ENCODE measurements around the gene TNFSF10.

TNFSF10 gene

GRCh38 chr3:172546105-172546504 lies 22.9 kb upstream of the TNFSF10 start:
- TF ChIP-seq ZNF565 (CRISPR knock-in tag; conservative IDR thresholded peaks at IDR 0.05; ENCODE audit: low read depth) (no peak), SNAI2 (CRISPR knock-in tag; IDR thresholded peaks at IDR 0.05) (no peak), TCF4 (CRISPR knock-in tag; IDR thresholded peaks at IDR 0.05; ENCODE audit: borderline replicate concordance) (no peak), ARNTL (CRISPR knock-in tag; IDR thresholded peaks at IDR 0.05; ENCODE audit: borderline replicate concordance, low read depth) (no peak), RARB (CRISPR knock-in tag; IDR thresholded peaks at IDR 0.05) (no peak), CSRNP3 (CRISPR knock-in tag; IDR thresholded peaks at IDR 0.05) (no peak), ZFP3 (CRISPR knock-in tag; IDR thresholded peaks at IDR 0.05) (no peak), ZNF8 (CRISPR knock-in tag; IDR thresholded peaks at IDR 0.05) (no peak), ISL1 (CRISPR knock-in tag; IDR thresholded peaks at IDR 0.05) (no peak), CSDC2 (CRISPR knock-in tag; IDR thresholded peaks at IDR 0.05) (no peak), OSR1 (CRISPR knock-in tag; IDR thresholded peaks at IDR 0.05) (no peak)
- TF ChIP-seq, protein P1, sequence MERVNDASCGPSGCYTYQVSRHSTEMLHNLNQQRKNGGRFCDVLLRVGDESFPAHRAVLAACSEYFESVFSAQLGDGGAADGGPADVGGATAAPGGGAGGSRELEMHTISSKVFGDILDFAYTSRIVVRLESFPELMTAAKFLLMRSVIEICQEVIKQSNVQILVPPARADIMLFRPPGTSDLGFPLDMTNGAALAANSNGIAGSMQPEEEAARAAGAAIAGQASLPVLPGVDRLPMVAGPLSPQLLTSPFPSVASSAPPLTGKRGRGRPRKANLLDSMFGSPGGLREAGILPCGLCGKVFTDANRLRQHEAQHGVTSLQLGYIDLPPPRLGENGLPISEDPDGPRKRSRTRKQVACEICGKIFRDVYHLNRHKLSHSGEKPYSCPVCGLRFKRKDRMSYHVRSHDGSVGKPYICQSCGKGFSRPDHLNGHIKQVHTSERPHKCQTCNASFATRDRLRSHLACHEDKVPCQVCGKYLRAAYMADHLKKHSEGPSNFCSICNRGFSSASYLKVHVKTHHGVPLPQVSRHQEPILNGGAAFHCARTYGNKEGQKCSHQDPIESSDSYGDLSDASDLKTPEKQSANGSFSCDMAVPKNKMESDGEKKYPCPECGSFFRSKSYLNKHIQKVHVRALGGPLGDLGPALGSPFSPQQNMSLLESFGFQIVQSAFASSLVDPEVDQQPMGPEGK (CRISPR knock-in tag; IDR thresholded peaks at IDR 0.05; ENCODE audit: borderline replicate concordance): no peak
- TF ChIP-seq, protein P2, sequence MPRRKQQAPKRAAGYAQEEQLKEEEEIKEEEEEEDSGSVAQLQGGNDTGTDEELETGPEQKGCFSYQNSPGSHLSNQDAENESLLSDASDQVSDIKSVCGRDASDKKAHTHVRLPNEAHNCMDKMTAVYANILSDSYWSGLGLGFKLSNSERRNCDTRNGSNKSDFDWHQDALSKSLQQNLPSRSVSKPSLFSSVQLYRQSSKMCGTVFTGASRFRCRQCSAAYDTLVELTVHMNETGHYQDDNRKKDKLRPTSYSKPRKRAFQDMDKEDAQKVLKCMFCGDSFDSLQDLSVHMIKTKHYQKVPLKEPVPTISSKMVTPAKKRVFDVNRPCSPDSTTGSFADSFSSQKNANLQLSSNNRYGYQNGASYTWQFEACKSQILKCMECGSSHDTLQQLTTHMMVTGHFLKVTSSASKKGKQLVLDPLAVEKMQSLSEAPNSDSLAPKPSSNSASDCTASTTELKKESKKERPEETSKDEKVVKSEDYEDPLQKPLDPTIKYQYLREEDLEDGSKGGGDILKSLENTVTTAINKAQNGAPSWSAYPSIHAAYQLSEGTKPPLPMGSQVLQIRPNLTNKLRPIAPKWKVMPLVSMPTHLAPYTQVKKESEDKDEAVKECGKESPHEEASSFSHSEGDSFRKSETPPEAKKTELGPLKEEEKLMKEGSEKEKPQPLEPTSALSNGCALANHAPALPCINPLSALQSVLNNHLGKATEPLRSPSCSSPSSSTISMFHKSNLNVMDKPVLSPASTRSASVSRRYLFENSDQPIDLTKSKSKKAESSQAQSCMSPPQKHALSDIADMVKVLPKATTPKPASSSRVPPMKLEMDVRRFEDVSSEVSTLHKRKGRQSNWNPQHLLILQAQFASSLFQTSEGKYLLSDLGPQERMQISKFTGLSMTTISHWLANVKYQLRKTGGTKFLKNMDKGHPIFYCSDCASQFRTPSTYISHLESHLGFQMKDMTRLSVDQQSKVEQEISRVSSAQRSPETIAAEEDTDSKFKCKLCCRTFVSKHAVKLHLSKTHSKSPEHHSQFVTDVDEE (CRISPR knock-in tag; IDR thresholded peaks at IDR 0.05): no peak
- no peak for ATAC-seq

GRCh38 chr3:172544404-172544803 lies 21.2 kb upstream of the TNFSF10 start:
- ATAC-seq: no peak

DNA sequence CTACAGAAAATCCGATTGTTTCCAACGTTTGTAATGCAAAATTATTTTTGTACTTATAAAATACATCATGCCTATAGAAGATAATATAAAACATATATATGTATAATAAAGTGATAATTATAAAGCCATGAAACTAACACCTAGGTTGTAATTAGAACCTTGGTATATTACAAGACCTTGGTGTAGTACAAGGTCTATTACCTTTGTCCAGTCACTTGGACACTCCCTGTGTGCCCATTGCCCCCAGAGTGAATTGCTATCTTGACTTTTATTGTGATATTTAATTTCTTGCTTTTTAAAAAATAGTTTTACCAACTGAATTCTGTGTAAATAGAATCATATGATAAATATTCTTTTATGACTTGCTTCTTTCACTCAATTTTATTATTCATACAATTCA lies 20.7 kb upstream of the TNFSF10 start:
- ATAC-seq: no peak
- TF ChIP-seq ZNF565 (CRISPR knock-in tag; conservative IDR thresholded peaks at IDR 0.05; ENCODE audit: low read depth) (no peak), ZFP30 (CRISPR knock-in tag; IDR thresholded peaks at IDR 0.05) (no peak), TOX (CRISPR knock-in tag; IDR thresholded peaks at IDR 0.05; ENCODE audit: borderline replicate concordance) (no peak), TCF4 (CRISPR knock-in tag; IDR thresholded peaks at IDR 0.05; ENCODE audit: borderline replicate concordance) (no peak), SNAI2 (CRISPR knock-in tag; IDR thresholded peaks at IDR 0.05) (no peak), CSDC2 (CRISPR knock-in tag; IDR thresholded peaks at IDR 0.05) (no peak), ZFP3 (CRISPR knock-in tag; IDR thresholded peaks at IDR 0.05) (no peak), ZNF70 (CRISPR knock-in tag; IDR thresholded peaks at IDR 0.05) (no peak), ZNF8 (CRISPR knock-in tag; IDR thresholded peaks at IDR 0.05) (no peak)
- TF ChIP-seq, protein P3, sequence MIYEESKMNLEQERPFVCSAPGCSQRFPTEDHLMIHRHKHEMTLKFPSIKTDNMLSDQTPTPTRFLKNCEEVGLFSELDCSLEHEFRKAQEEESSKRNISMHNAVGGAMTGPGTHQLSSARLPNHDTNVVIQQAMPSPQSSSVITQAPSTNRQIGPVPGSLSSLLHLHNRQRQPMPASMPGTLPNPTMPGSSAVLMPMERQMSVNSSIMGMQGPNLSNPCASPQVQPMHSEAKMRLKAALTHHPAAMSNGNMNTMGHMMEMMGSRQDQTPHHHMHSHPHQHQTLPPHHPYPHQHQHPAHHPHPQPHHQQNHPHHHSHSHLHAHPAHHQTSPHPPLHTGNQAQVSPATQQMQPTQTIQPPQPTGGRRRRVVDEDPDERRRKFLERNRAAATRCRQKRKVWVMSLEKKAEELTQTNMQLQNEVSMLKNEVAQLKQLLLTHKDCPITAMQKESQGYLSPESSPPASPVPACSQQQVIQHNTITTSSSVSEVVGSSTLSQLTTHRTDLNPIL (CRISPR knock-in tag; IDR thresholded peaks at IDR 0.05; ENCODE audit: low read depth): no peak

More at GRCh38 chr3:172544404-172544803, 21.2 kb upstream of the TNFSF10 start:
- TF ChIP-seq, protein P2 (CRISPR knock-in tag; IDR thresholded peaks at IDR 0.05): no peak
- TF ChIP-seq ZNF565 (CRISPR knock-in tag; conservative IDR thresholded peaks at IDR 0.05; ENCODE audit: low read depth): no peak

DNA sequence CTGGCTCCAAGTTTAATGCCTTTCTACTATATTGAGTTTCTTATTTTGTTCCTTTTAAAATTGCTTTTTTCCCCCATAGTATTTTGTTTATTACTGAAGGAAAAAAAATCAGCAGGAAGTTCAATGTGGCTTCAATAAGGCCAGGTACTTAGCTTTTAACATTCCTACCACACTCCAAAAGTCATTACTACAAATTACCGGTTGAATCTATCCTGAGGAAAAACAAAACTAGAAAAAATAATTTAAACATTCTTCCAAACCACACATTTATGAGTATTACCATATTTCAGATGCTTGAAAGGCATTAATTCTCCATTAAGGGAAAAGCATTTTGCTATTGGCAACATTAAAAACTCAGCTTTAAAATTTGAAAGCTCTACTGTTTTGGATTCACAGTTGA lies 20.2 kb upstream of the TNFSF10 start:
- ATAC-seq: no peak
- TF ChIP-seq SNAI2 (CRISPR knock-in tag; IDR thresholded peaks at IDR 0.05) (no peak), ZFP30 (CRISPR knock-in tag; IDR thresholded peaks at IDR 0.05) (no peak), CSRNP3 (CRISPR knock-in tag; IDR thresholded peaks at IDR 0.05) (no peak), TOX (CRISPR knock-in tag; IDR thresholded peaks at IDR 0.05; ENCODE audit: borderline replicate concordance) (no peak), ZNF8 (CRISPR knock-in tag; IDR thresholded peaks at IDR 0.05) (no peak), RARB (CRISPR knock-in tag; IDR thresholded peaks at IDR 0.05) (no peak), TCF4 (CRISPR knock-in tag; IDR thresholded peaks at IDR 0.05; ENCODE audit: borderline replicate concordance) (no peak), BACH2 (CRISPR knock-in tag; IDR thresholded peaks at IDR 0.05; ENCODE audit: borderline replicate concordance) (no peak)
- TF ChIP-seq, protein P1 (CRISPR knock-in tag; IDR thresholded peaks at IDR 0.05; ENCODE audit: borderline replicate concordance): no peak
